ENCODE data around the gene AQP11.

Gene AQP11

GRCh38 chr11:77557553-77557952, 32.2 kb upstream of the AQP11 start:
- no peak overlapping the region for H3K4me3 ChIP-seq (replicated peaks; ENCODE audit: low read depth, low read length)
- TF ChIP-seq CTCF (IDR thresholded peaks at IDR 0.05; ENCODE audit: low read length, missing control alignments): peak; percentile 13
- DNase-seq (ENCODE audit: low read depth): peak; percentile 18

DNA sequence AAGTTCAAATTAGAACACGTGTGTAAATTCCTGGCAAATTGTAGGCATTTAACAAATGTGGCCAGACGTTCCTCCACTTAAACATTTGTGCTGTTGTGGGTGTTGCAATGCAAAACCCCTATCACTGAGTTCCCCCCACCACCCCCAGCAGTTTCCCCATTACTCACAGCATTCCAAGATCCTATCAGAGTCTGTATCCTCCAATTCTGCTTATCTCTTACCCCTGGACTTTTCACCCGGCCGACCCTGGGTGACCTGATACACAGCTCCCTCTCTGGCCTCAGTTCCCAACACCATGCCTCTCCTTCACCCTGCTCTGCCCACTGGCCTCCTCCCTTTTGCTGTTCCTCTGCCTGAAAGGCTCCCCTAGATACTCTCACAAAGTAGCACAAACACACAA, 31.4 kb upstream of the AQP11 start:
- H3K4me3 ChIP-seq (replicated peaks; ENCODE audit: low read depth, low read length): no peak overlapping the region
- DNase-seq (ENCODE audit: low read depth): no peak
- no peak for TF ChIP-seq CTCF (IDR thresholded peaks at IDR 0.05; ENCODE audit: low read length, missing control alignments)

- DNase-seq (ENCODE audit: low read depth): peak; percentile 51
- H3K4me3 ChIP-seq (replicated peaks; ENCODE audit: low read depth, low read length): no peak overlapping the region
- no peak for TF ChIP-seq CTCF (IDR thresholded peaks at IDR 0.05; ENCODE audit: low read length, missing control alignments)
Observed at GRCh38 chr11:77559686-77560401, 29.9 kb upstream of the AQP11 start.

DNA sequence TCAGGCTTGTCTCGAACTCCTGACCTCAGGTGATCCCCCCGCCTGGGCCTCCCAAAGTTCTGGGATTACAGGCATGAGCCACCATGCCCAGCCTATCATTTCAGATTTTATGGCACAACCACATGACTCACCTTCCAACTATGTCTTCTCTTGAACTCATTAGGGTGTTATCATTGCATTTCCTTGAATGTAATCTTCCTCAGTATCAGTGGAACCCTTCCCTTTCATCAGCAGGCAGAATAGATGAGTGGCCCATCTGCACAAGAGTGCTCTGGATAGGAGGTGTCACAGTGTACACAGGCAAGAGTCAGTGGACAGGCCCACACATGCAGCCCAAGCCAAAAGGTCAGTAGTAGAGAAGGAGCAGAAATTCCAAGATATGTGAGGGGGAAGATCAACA, 29.1 kb upstream of the AQP11 start:
- TF ChIP-seq CTCF (IDR thresholded peaks at IDR 0.05; ENCODE audit: low read length, missing control alignments): no peak
- no peak overlapping the region for H3K4me3 ChIP-seq (replicated peaks; ENCODE audit: low read depth, low read length)
- no peak for DNase-seq (ENCODE audit: low read depth)

DNA sequence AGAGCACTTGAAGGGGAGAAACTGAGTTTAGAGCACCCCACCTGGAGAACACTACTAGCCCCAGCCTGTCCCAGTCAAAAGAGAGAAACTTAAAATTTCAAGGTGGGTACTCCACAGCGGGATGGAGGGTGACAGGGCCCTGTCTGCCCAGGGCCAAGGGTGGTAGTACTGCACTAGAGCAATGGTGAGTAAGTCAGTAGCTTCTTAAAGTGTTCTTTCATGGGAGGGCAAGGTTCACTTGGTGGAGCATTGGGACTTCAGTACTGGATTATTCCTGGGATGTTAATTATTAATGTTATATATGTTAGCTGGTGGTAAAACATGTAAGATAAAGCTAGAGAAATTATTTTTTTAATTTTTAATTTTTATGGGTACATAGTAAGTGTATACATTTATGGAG, 28.5 kb upstream of the AQP11 start:
- no peak for TF ChIP-seq CTCF (IDR thresholded peaks at IDR 0.05; ENCODE audit: low read length, missing control alignments)
- DNase-seq (ENCODE audit: low read depth): no peak
- no peak overlapping the region for H3K4me3 ChIP-seq (replicated peaks; ENCODE audit: low read depth, low read length)

DNA sequence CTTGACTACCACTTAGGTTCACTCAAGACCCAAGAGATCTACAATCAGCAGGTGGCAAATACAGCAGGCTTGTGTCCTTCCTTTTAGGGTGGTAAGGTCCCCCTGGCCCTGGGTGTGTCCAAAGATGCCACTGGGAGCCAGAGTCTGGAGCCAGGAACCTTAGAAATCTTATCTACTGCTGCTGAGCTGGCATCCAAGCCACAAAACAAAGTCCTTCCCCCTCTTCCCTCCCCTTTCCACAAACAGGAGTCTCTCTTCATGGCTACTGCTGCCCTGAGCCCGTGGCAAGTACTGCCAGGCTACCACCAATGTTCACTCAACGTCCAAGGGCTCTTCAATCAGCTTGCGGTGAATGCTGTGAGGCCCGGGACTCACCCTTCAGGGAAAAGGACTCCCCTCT, 21.4 kb upstream of the AQP11 start:
- DNase-seq (ENCODE audit: low read depth): no peak
- TF ChIP-seq CTCF (IDR thresholded peaks at IDR 0.05; ENCODE audit: low read length, missing control alignments): no peak
- H3K4me3 ChIP-seq (replicated peaks; ENCODE audit: low read depth, low read length): no peak overlapping the region
